SU-DHL-6 (cell line): ENCODE measurements around the gene MARVELD1.

Experiments used
- H2AFZ ChIP-seq: fragments of 200-600 bp; sonication (generic); 2 replicates; pipeline ENCODE4 v1.6.1; 2014; ENCODE audit warnings: low read depth, mild to moderate bottlenecking, moderate library complexity, mixed read lengths, antibody characterized with exemption, low read length; ENCODE audit not compliant: severe bottlenecking
- H3F3A ChIP-seq: fragments of 200-600 bp; shearing (Covaris generic); 2 replicates; pipeline ENCODE4 v1.6.0; 2016; ENCODE audit warnings: antibody characterized with exemption, mild to moderate bottlenecking; ENCODE audit not compliant: insufficient read depth
- H3K27ac ChIP-seq: fragments of 200-600 bp; sonication (generic); 2 replicates; pipeline ENCODE4 v1.5.1; 2016; ENCODE audit warnings: low read depth, mild to moderate bottlenecking, low read length, moderate library complexity, mixed read lengths
- H3K27me3 ChIP-seq: fragments of 200-600 bp; sonication (generic), shearing (Covaris generic); 2 replicates; pipeline ENCODE4 v1.6.0; 2014; ENCODE audit warnings: mild to moderate bottlenecking, low read length
- H3K36me3 ChIP-seq: fragments of 200-600 bp; sonication (generic); 2 replicates; pipeline ENCODE4 v1.6.1; 2014; ENCODE audit warnings: mild to moderate bottlenecking, low read length, mixed read lengths
- H3K4me2 ChIP-seq: fragments of 300-600, 200-600 bp; shearing (Covaris generic), sonication (generic); 2 replicates; pipeline ENCODE4 v1.6.0; 2014; ENCODE audit warnings: low read length, low read depth, mild to moderate bottlenecking; ENCODE audit not compliant: poor library complexity, severe bottlenecking
- H3K4me3 ChIP-seq: fragments of 200-600 bp; sonication (generic); 2 replicates; pipeline ENCODE4 v1.5.1; 2014; ENCODE audit warnings: antibody characterized with exemption, low read length, mild to moderate bottlenecking, mixed read lengths; ENCODE audit not compliant: insufficient read depth, poor library complexity, severe bottlenecking
- H3K79me2 ChIP-seq: fragments of 200-600 bp; sonication (generic); 2 replicates; pipeline ENCODE4 v1.6.1; 2014; ENCODE audit warnings: mild to moderate bottlenecking, low read length, moderate library complexity; ENCODE audit not compliant: insufficient read depth
- H3K9ac ChIP-seq: fragments of 200-600 bp; sonication (generic); 2 replicates; pipeline ENCODE4 v1.7.0; 2014; ENCODE audit warnings: mild to moderate bottlenecking, low read length
- H3K9me2 ChIP-seq: fragments of 200-600 bp; sonication (generic); replicated peaks from 2 replicates; pipeline ENCODE4 v1.6.1; 2014; ENCODE audit warnings: low read length; ENCODE audit not compliant: insufficient read depth
- H3K9me3 ChIP-seq: fragments of 200-600 bp; sonication (generic); 2 replicates; pipeline ENCODE4 v1.6.1; 2014; ENCODE audit warnings: low read length, mixed read lengths; ENCODE audit not compliant: insufficient read depth
- H4K20me1 ChIP-seq: fragments of 200-600 bp; sonication (generic); 2 replicates; pipeline ENCODE4 v1.6.1; 2014; ENCODE audit warnings: low read depth, mild to moderate bottlenecking, antibody characterized with exemption, low read length, moderate library complexity, mixed read lengths
- CTCF ChIP-seq: fragments of 200-600 bp; sonication (generic); IDR thresholded peaks from one replicate; pipeline ENCODE4 v1.5.1; 2017; ENCODE audit warnings: antibody characterized with exemption, mild to moderate bottlenecking, low read length, moderate library complexity; ENCODE audit not compliant: insufficient read depth, poor library complexity, severe bottlenecking
- EZH2phosphoT487 ChIP-seq: fragments of 200-600 bp; sonication (generic), shearing (Covaris generic); conservative IDR thresholded peaks from 2 replicates; pipeline ENCODE4 v1.6.1; 2018; ENCODE audit warnings: mild to moderate bottlenecking, antibody characterized with exemption, low read length, moderate library complexity, mixed read lengths

The MARVELD1 gene

GRCh38 chr10:97713339-97713825, at the start of gene MARVELD1:
TSS of gene MARVELD1 (plus strand) at chr10:97713730. CDS start at chr10:97713877, 147 bp downstream.
- Histone ChIP-seq H3K4me2 (peak within 1 kb of the TSS; percentile 45), H3K9me3 (no peaks in the 10 kb centered on the region), H3K79me2 (no peaks in the 10 kb centered on the region), H4K20me1 (no peaks in the 10 kb centered on the region), H3K9me2 (no peaks in the 10 kb centered on the region), H2AFZ (no peak within 1 kb of the TSS), H3K27ac (no peak within 1 kb of the TSS), H3K36me3 (no peaks in the 10 kb centered on the region), H3K9ac (no peak within 1 kb of the TSS), H3K27me3 (no peaks in the 10 kb centered on the region), H3F3A (no peaks in the 10 kb centered on the region), H3K4me3 (no peak within 1 kb of the TSS)
- no peak for TF ChIP-seq CTCF
- no peak for TF ChIP-seq EZH2phosphoT487

GRCh38 chr10:97664282-97664850, 49.2 kb upstream of the MARVELD1 start:
- Histone ChIP-seq H3K9me2 (no peaks in the 10 kb centered on the region), H2AFZ (no peak overlapping the region), H3K9ac (no peak overlapping the region), H3K4me3 (no peak overlapping the region), H3K27me3 (no peaks in the 10 kb centered on the region), H3F3A (no peaks in the 10 kb centered on the region), H4K20me1 (no peaks in the 10 kb centered on the region), H3K27ac (no peak overlapping the region), H3K36me3 (no peaks in the 10 kb centered on the region; the same call in 1 of the 2 replicates), H3K4me2 (no peak overlapping the region), H3K79me2 (no peaks in the 10 kb centered on the region), H3K9me3 (no peaks in the 10 kb centered on the region)
- TF ChIP-seq EZH2phosphoT487 = no peak
- TF ChIP-seq CTCF = no peak

- Histone ChIP-seq H3K9me3 (no peaks in the 10 kb centered on the region), H3K79me2 (no peaks in the 10 kb centered on the region), H3K9ac (no peak overlapping the region), H3K36me3 (peaks cover 3% of the 10 kb centered on the region; the same call in 1 of the 2 replicates), H4K20me1 (no peaks in the 10 kb centered on the region), H3K27ac (no peak overlapping the region), H2AFZ (no peak overlapping the region), H3K27me3 (no peaks in the 10 kb centered on the region), H3F3A (no peaks in the 10 kb centered on the region), H3K9me2 (no peaks in the 10 kb centered on the region), H3K4me2 (no peak overlapping the region), H3K4me3 (no peak overlapping the region)
- TF ChIP-seq CTCF = no peak
- no peak for TF ChIP-seq EZH2phosphoT487
Measured at GRCh38 chr10:97666992-97667391, 46.5 kb upstream of the MARVELD1 start.
